HL-60 (cell line): ENCODE results near the gene SEC61A1.

Experiments
- DNase-seq, 2 experiments: peaks; one replicate each; pipeline ENCODE4 v3.0.0-alpha.2; 2010 to 2020; ENCODE audit warnings: low read depth in 1 of 2, low spot score in 1 of 2
- H3K27ac ChIP-seq: fragments of 250-450 bp; sonication (Bioruptor Pico); replicated peaks from 2 replicates; pipeline ENCODE4 v1.5.1; 2020; ENCODE audit warnings: mild to moderate bottlenecking, moderate library complexity
- H3K27me3 ChIP-seq: fragments of 250-450 bp; sonication (Bioruptor Pico); 2 replicates; pipeline ENCODE4 v1.5.1; 2021; ENCODE audit warnings: mild to moderate bottlenecking, moderate library complexity; ENCODE audit not compliant: insufficient read depth, poor library complexity, severe bottlenecking
- H3K4me3 ChIP-seq: replicated peaks from 2 replicates; pipeline ENCODE4 v1.5.1; 2011; ENCODE audit warnings: mild to moderate bottlenecking, control low read depth, low read length; ENCODE audit not compliant: insufficient read depth
- CTCF ChIP-seq: IDR thresholded peaks from one replicate; pipeline ENCODE4 v1.5.1; 2011; ENCODE audit warnings: low read length, control low read depth, inconsistent platforms; ENCODE audit not compliant: insufficient read depth
- GABPA ChIP-seq: IDR thresholded peaks from 2 replicates; pipeline ENCODE4 v1.6.1; 2012; ENCODE audit warnings: low read depth
- POLR2AphosphoS5 ChIP-seq: IDR thresholded peaks from 2 replicates; pipeline ENCODE4 v1.6.1; 2012; ENCODE audit warnings: low read depth
- REST ChIP-seq: IDR thresholded peaks from 2 replicates; pipeline ENCODE4 v1.6.1; 2012; ENCODE audit warnings: low read depth; ENCODE audit not compliant: insufficient replicate concordance
- SPI1 ChIP-seq: IDR thresholded peaks from 2 replicates; pipeline ENCODE4 v1.6.1; 2012; ENCODE audit warnings: low read depth, mild to moderate bottlenecking, borderline replicate concordance

SEC61A1 gene

GRCh38 chr3:128076483-128077201 is 24.4 kb downstream of the SEC61A1 start:
- H3K27me3 ChIP-seq: no peaks in the 10 kb centered on the region
- no peak for DNase-seq
- no peak overlapping the region for H3K4me3 ChIP-seq
- H3K27ac ChIP-seq: no peak overlapping the region
- TF ChIP-seq GABPA (no peak), POLR2AphosphoS5 (no peak), SPI1 (no peak), REST (no peak), CTCF (no peak)

- Histone ChIP-seq H3K4me3 (no peak overlapping the region), H3K27me3 (no peaks in the 10 kb centered on the region), H3K27ac (no peak overlapping the region)
- DNase-seq: peak in 1 of 2 experiments; percentile 64
- TF ChIP-seq POLR2AphosphoS5: no peak
- peak; percentile 53; the same call in 1 of the 2 replicates for TF ChIP-seq SPI1
Observed at GRCh38 chr3:128077202-128077624, 25.0 kb downstream of the SEC61A1 start.

GRCh38 chr3:128077665-128078064 is 25.4 kb downstream of the SEC61A1 start:
- DNase-seq: no peak
- TF ChIP-seq SPI1: no peak
- TF ChIP-seq CTCF: no peak
- TF ChIP-seq POLR2AphosphoS5: no peak
- TF ChIP-seq REST: no peak
- TF ChIP-seq GABPA: no peak
- Histone ChIP-seq H3K27me3 (no peaks in the 10 kb centered on the region), H3K27ac (no peak overlapping the region), H3K4me3 (no peak overlapping the region)

- H3K4me3 ChIP-seq: no peak overlapping the region
- TF ChIP-seq SPI1 (no peak), POLR2AphosphoS5 (no peak), REST (no peak), GABPA (no peak), CTCF (no peak)
- H3K27ac ChIP-seq: no peak overlapping the region
- DNase-seq: no peak
- H3K27me3 ChIP-seq: no peaks in the 10 kb centered on the region
Observed at GRCh38 chr3:128078322-128078721, 26.1 kb downstream of the SEC61A1 start.
